PC-9 (cell line): Measurements from ENCODE around the gene TMEM135. TPM values are rescaled to one million over a fixed set of nuclear protein-coding genes. Genes with fewer than 3 reads are reported as not detected.
A peak's percentile ranks its signal among the peaks of the same experiment; 100 is the strongest.
"Not testable (repeated sequence)": the region's sequence is repeated elsewhere in the genome, so short reads cannot be mapped to it uniquely, and the experiment has no call there.

Source experiments
- BruUV-seq: library from RNA; stranded (reverse); fragments of 400-500 nt; replicated peaks from 2 replicates; lab custom pipeline; 2021; lab: Mats Ljungman, UMichigan
- CTCF ChIA-PET: fragments of 300-600 bp; sonication (Branson Sonifier 250); formaldehyde crosslinking; loops from one replicate; lab custom pipeline; 2022; ENCODE audit warnings: antibody characterized with exemption; lab: Charles Lee
- POLR2A ChIA-PET: fragments of 300-600 bp; sonication (Branson Sonifier 250); formaldehyde crosslinking; loops from one replicate; lab custom pipeline; 2022; ENCODE audit warnings: antibody characterized with exemption; ENCODE audit not compliant: unreplicated experiment; lab: Charles Lee
- DNase-seq, 2 experiments: peaks; one replicate each; pipeline versions ENCODE4 v3.0.0 to v3.0.0-alpha.2; 2015 to 2022; ENCODE audit warnings: mixed read lengths in 1 of 2
- H2AFZ ChIP-seq: fragments of 200-600 bp; sonication (generic); 2 replicates; pipeline ENCODE4 v1.8.1; 2017; ENCODE audit warnings: antibody characterized with exemption
- H3F3A ChIP-seq: fragments of 200-600 bp; sonication (generic); 2 replicates; pipeline ENCODE4 v1.8.1; 2017; ENCODE audit warnings: antibody characterized with exemption, mild to moderate bottlenecking, low read depth; ENCODE audit not compliant: insufficient read depth
- H3K27ac ChIP-seq: fragments of 200-600 bp; sonication (generic); 2 replicates; pipeline ENCODE4 v1.6.1; 2016; ENCODE audit warnings: mixed run types
- H3K27me3 ChIP-seq: fragments of 200-600 bp; sonication (generic); 2 replicates; pipeline ENCODE4 v1.6.1; 2016; ENCODE audit warnings: low read depth, mixed run types; ENCODE audit not compliant: insufficient read depth
- H3K36me3 ChIP-seq: fragments of 200-600 bp; sonication (generic); 2 replicates; pipeline ENCODE4 v1.6.1; 2016; ENCODE audit warnings: low read depth, mixed run types
- H3K4me1 ChIP-seq: fragments of 200-600 bp; sonication (generic); replicated peaks from 2 replicates; pipeline ENCODE4 v1.6.1; 2016; ENCODE audit warnings: mixed run types; ENCODE audit not compliant: insufficient read depth
- H3K4me2 ChIP-seq: fragments of 200-600 bp; sonication (generic); 2 replicates; pipeline ENCODE4 v1.6.1; 2017; ENCODE audit warnings: mixed run types
- H3K4me3 ChIP-seq: fragments of 200-600 bp; sonication (generic); 2 replicates; pipeline ENCODE4 v1.6.1; 2016; ENCODE audit warnings: mixed run types
- H3K79me2 ChIP-seq: fragments of 200-600 bp; sonication (generic); 2 replicates; pipeline ENCODE4 v1.6.1; 2017; ENCODE audit warnings: low read depth, mixed run types
- H3K9me2 ChIP-seq: fragments of 200-600 bp; sonication (generic); 2 replicates; pipeline ENCODE4 v1.8.1; 2017; ENCODE audit warnings: mild to moderate bottlenecking; ENCODE audit not compliant: insufficient read depth
- H3K9me3 ChIP-seq: fragments of 200-600 bp; sonication (generic); 2 replicates; pipeline ENCODE4 v1.8.1; 2016; ENCODE audit warnings: low read depth; ENCODE audit not compliant: insufficient read depth
- H4K20me1 ChIP-seq: fragments of 200-600 bp; sonication (generic); 2 replicates; pipeline ENCODE4 v1.8.1; 2017; ENCODE audit not compliant: insufficient read depth
- CTCF ChIP-seq: fragments of 200-600 bp; sonication (generic); conservative IDR thresholded peaks from 2 replicates; pipeline ENCODE4 v1.6.1; 2017; ENCODE audit warnings: mixed run types, antibody characterized with exemption, mild to moderate bottlenecking, moderate library complexity
- EZH2 ChIP-seq: fragments of 200-600 bp; sonication (generic); IDR thresholded peaks from 2 replicates; pipeline ENCODE4 v1.8.0; 2017; ENCODE audit warnings: antibody characterized with exemption, low read depth
- intact Hi-C: fragments of 100-400 bp; cut with micrococcal nuclease; formaldehyde crosslinking; loops from one replicate; pipeline ENCODE4 v1.10.0; 2022; ENCODE audit not compliant: unreplicated experiment
- total RNA-seq: library from RNA; stranded (reverse); gene quantifications from 2 replicates; pipeline ENCODE4 v1.2.3, GENCODE V29; 2021

TMEM135 gene
- total RNA-seq, 1 experiment from 2014 or later: 42.0 TPM

GRCh38 chr11:86999859-87000753, 37.6 kb upstream of the TMEM135 start:
- ChIA-PET CTCF (interaction anchor here (0.6 to 0.7 kb wide), 2 partner anchors 639 to 1700 kb away, joined by 4 to 5 read pairs; no protein-coding TSS in a partner anchor), POLR2A (interaction anchor here (0.6 to 0.7 kb wide), 4 partner anchors 31 to 452 kb away, joined by 4 to 6 read pairs (median 4); partner anchors contain the start of gene TMEM135)
- peak overlapping the region; percentile 2; the same call in 1 of the 2 replicates for H2AFZ ChIP-seq
- H3K27me3 ChIP-seq: no peaks in the 10 kb centered on the region
- peaks cover 22% of the 10 kb centered on the region for H3K4me1 ChIP-seq
- peaks cover 17% of the 10 kb centered on the region; the same call in 1 of the 2 replicates for H3F3A ChIP-seq
- H3K79me2 ChIP-seq: no peaks in the 10 kb centered on the region
- H3K9me2 ChIP-seq: no peaks in the 10 kb centered on the region
- H4K20me1 ChIP-seq: no peaks in the 10 kb centered on the region
- no peaks in the 10 kb centered on the region for H3K9me3 ChIP-seq
- no TSS peak for BruUV-seq
- TF ChIP-seq CTCF (no peak), EZH2 (no peak)
- H3K36me3 ChIP-seq: no peaks in the 10 kb centered on the region
- no peak overlapping the region; the same call in 1 of the 2 replicates for H3K4me3 ChIP-seq
- DNase-seq: peak; percentile 78 to 98
- peak overlapping the region; percentile 48 for H3K4me2 ChIP-seq
- H3K27ac ChIP-seq: peak overlapping the region; percentile 53
- intact Hi-C loops: loop anchor here (1.0 kb wide), 1 partner anchor 37 kb away; the partner anchor contains the start of gene TMEM135

- H3F3A ChIP-seq: peaks cover 29% of the 10 kb centered on the region; the same call in 1 of the 2 replicates
- no peak overlapping the region for H3K4me3 ChIP-seq
- no TSS peak for BruUV-seq
- H3K9me3 ChIP-seq: no peaks in the 10 kb centered on the region
- H3K4me2 ChIP-seq: no peak overlapping the region
- no peaks in the 10 kb centered on the region for H3K36me3 ChIP-seq
- H3K79me2 ChIP-seq: no peaks in the 10 kb centered on the region
- no peak overlapping the region for H2AFZ ChIP-seq
- DNase-seq: no peak
- ChIA-PET POLR2A (no interaction called here), CTCF (no interaction called here)
- H3K9me2 ChIP-seq: no peaks in the 10 kb centered on the region
- peaks cover 38% of the 10 kb centered on the region for H3K4me1 ChIP-seq
- no peaks in the 10 kb centered on the region for H3K27me3 ChIP-seq
- intact Hi-C loops: no loop called here
- no peak overlapping the region for H3K27ac ChIP-seq
- TF ChIP-seq CTCF (no peak), EZH2 (no peak)
- H4K20me1 ChIP-seq: no peaks in the 10 kb centered on the region
These were observed 34.8 kb upstream of the TMEM135 start for GRCh38 chr11:87002918-87003317.

GRCh38 chr11:87004281-87004680, 33.5 kb upstream of the TMEM135 start:
- DNase-seq, H3K79me2 ChIP-seq, H3K27ac ChIP-seq, POLR2A ChIA-PET, H2AFZ ChIP-seq, BruUV-seq, H3K9me2 ChIP-seq, H3K4me2 ChIP-seq, H4K20me1 ChIP-seq, H3K9me3 ChIP-seq, H3K36me3 ChIP-seq, H3K4me3 ChIP-seq, H3K27me3 ChIP-seq, intact Hi-C loops: not testable (repeated sequence)
- Histone ChIP-seq H3F3A (peaks cover 25% of the 10 kb centered on the region; the same call in 1 of the 2 replicates), H3K4me1 (peaks cover 33% of the 10 kb centered on the region)
- CTCF ChIA-PET: interaction anchor here (0.7 kb wide), 1 partner anchor 258 kb away, joined by 5 read pairs; no protein-coding TSS in a partner anchor
